Colonic mucosa (tissue), 4 donors: Measurements from ENCODE around the gene PPARA. TPM values are rescaled to one million over a fixed set of nuclear protein-coding genes. Genes with fewer than 3 reads are reported as not detected.
A peak's percentile ranks its signal among the peaks of the same experiment; 100 is the strongest.

ENCODE experiments used
- DNase-seq: peaks from one replicate; pipeline ENCODE4 v3.0.0-alpha.2; 2020
- H3K27ac ChIP-seq: fragments of 200-600 bp; one replicate; pipeline ENCODE4 v1.8.0; 2021
- H3K27me3 ChIP-seq: fragments of 200-600 bp; one replicate; pipeline ENCODE4 v1.8.0; 2021
- H3K36me3 ChIP-seq: fragments of 200-600 bp; one replicate; pipeline ENCODE4 v1.8.0; 2021
- H3K4me1 ChIP-seq: fragments of 200-600 bp; one replicate; pipeline ENCODE4 v1.8.0; 2021; ENCODE audit warnings: mild to moderate bottlenecking
- H3K4me3 ChIP-seq: fragments of 200-600 bp; one replicate; pipeline ENCODE4 v1.8.0; 2021
- H3K9ac ChIP-seq, 2 donors: one replicate each; pipeline ENCODE4 v1.7.0; 2013; ENCODE audit warnings: control low read depth in 2 of 2, low read depth in 2 of 2, low read length in 2 of 2
- H3K9me3 ChIP-seq: fragments of 200-600 bp; one replicate; pipeline ENCODE4 v1.8.0; 2021
- intact Hi-C: fragments of 100-400 bp; cut with DNase I; formaldehyde crosslinking; loops from one replicate; pipeline ENCODE4 v1.14.1; 2022
- total RNA-seq, 2 donors: library from RNA; stranded (reverse); fragmentation: NEBNext Ultra II Directional in 1 of 2; extraction: Animal tissue kit (Norgen Biotek cat#: 25700) in 1 of 2; gene quantifications; one replicate each; pipeline ENCODE4 v1.2.1, GENCODE V29; 2021
- TF ChIP-seq, protein P1 (sequence below): fragments of 200-600 bp; IDR thresholded peaks from one replicate; pipeline ENCODE4 v1.8.0; 2022; ENCODE audit warnings: antibody characterized with exemption, mild to moderate bottlenecking
- donor health status: healthy.
- donor health status: DM: no; HTN: no; CAD: no.
- donor health status: DM: no; HTN: no; CAD: no.

The PPARA gene
- total RNA-seq, 2 donors from 2014 or later: 59.8 to 74.8 TPM

DNA sequence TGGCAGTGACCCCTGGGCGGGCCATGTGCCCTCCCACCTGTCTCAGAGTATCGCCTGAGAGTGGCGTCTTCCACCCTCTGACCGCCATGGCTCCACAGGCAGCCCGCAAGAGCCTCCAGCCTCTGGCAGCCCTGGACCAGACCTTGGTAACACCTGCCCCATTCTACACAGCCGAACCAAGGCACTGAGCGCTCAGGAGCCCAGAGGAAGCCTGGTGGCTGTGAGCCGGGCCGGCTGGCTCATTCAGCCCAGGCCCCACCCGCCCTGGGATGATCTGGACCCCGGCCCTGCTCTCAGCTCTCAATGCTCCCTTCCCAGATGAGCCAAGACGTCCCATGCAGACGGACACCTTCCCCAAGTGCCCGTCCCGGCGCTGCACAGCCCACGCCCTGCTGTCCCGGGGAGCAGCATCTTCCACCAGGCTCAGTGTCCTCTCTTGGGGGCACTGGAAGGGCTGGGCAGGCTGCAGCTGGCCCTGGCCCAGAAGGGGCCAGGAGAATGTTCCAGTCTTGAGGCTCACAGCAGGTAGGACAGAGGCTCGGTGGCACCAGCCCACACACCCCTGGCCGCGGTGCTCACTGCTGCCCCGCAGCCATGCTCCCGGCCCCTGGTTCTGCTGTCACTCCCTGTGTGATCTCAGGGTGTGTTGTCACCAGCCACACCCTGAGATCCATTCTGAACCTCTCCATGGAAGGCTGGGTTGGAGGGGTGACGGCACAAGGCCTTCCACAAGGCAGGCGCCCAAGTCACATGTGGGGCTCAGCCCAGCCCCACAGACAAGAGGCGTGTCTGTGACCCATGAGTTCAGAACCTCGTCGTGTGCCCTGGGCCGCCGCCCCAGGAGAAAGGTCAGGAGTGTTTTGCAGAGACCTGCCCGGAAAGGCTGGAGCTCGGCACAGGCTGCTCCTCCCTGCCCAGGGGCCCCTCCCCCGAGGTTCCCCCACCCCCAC lies 24.2 kb upstream of the PPARA start:
- TF ChIP-seq, protein P1, sequence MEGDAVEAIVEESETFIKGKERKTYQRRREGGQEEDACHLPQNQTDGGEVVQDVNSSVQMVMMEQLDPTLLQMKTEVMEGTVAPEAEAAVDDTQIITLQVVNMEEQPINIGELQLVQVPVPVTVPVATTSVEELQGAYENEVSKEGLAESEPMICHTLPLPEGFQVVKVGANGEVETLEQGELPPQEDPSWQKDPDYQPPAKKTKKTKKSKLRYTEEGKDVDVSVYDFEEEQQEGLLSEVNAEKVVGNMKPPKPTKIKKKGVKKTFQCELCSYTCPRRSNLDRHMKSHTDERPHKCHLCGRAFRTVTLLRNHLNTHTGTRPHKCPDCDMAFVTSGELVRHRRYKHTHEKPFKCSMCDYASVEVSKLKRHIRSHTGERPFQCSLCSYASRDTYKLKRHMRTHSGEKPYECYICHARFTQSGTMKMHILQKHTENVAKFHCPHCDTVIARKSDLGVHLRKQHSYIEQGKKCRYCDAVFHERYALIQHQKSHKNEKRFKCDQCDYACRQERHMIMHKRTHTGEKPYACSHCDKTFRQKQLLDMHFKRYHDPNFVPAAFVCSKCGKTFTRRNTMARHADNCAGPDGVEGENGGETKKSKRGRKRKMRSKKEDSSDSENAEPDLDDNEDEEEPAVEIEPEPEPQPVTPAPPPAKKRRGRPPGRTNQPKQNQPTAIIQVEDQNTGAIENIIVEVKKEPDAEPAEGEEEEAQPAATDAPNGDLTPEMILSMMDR: no peak
- intact Hi-C loops: loop anchor here (10.0 kb wide), 1 partner anchor 119 kb away; no protein-coding TSS in a partner anchor
- DNase-seq: peak; percentile 81
- Histone ChIP-seq H3K27me3 (no peaks in the 10 kb centered on the region), H3K9me3 (no peaks in the 10 kb centered on the region), H3K27ac (peak overlapping the region; percentile 30), H3K9ac (peak overlapping the region in 1 of 2 donors; percentile 71), H3K36me3 (no peaks in the 10 kb centered on the region), H3K4me1 (peaks cover 4% of the 10 kb centered on the region), H3K4me3 (no peak overlapping the region)

DNA sequence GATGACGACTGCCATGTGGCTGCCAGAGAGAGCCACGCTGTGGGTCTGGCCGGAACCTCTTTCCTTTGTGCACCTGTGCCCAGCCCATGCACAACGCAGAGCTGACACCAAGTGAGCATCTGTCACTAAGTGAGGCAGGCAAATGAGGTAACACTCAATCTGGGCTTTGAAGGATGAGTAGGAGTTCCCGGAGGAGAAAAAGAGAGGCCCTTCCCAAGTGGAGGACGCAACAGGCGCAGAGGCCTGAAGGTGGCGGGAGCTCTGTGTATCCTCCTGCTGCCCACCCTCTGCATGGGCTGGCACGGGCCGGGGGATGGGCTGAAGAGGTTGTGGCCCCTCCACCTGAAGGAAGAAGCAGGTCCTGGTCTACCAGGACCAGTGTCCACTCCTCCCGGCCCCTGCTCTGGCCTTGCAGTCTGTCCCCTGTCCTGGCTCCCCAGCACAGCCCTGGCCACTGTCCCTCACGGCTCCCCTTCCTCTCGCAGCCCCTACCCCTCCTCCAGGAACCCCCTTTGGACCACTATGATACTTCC lies 23.4 kb upstream of the PPARA start:
- Histone ChIP-seq H3K36me3 (no peaks in the 10 kb centered on the region), H3K4me1 (peaks cover 4% of the 10 kb centered on the region), H3K9me3 (no peaks in the 10 kb centered on the region), H3K4me3 (no peak overlapping the region), H3K27ac (no peak overlapping the region), H3K9ac (no peak overlapping the region), H3K27me3 (no peaks in the 10 kb centered on the region)
- DNase-seq: no peak
- TF ChIP-seq, protein P1: no peak
- intact Hi-C loops: loop anchor here (10.0 kb wide), 1 partner anchor 118 kb away; no protein-coding TSS in a partner anchor

DNA sequence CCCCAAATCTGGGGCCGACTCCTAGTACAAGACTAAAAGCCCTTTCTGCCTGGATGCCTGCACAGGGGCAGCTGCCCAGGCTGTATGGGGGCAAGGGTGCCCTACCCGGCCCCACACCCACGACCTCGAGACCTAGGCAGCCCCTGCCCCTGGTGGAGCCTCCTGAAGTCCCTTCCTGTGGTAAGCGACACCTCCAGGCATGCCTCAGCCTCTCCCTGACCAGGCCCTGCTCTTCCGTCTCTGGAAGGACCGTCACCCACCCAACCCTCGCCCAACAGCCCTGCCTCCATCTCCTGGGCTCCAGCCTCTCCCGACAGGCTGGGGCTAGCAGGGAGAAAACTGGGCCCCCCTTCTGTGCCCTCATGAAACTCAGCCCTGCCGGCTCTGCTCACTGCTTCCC lies 22.8 kb upstream of the PPARA start:
- no peak overlapping the region for H3K27ac ChIP-seq
- TF ChIP-seq, protein P1: no peak
- DNase-seq: no peak
- no peaks in the 10 kb centered on the region for H3K36me3 ChIP-seq
- no peaks in the 10 kb centered on the region for H3K9me3 ChIP-seq
- intact Hi-C loops: loop anchor here (10.0 kb wide), 1 partner anchor 117 kb away; no protein-coding TSS in a partner anchor
- no peak overlapping the region for H3K4me3 ChIP-seq
- peaks cover 4% of the 10 kb centered on the region for H3K4me1 ChIP-seq
- H3K27me3 ChIP-seq: no peaks in the 10 kb centered on the region
- no peak overlapping the region for H3K9ac ChIP-seq

DNA sequence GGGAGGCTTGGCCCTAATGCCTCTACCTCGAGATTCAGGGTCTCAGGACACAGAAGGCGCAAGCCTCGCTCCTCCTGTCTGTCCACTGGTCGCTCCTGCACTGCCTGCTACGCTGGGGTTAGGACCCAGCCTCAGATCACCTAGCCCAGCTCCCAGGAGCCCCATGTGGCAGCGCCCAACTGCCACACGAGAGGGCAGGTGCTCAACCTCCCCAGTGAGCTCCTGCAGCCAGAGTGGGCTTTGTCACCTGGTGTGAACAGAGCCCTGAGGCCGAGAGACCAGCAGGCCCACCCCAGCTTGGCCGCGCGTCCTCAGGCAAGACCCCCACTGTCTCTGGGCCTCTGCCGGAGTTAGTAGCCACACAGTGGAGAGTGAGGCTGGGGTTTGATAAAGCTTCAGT lies 21.7 kb upstream of the PPARA start:
- TF ChIP-seq, protein P1: no peak
- peaks cover 4% of the 10 kb centered on the region for H3K4me1 ChIP-seq
- DNase-seq: no peak
- intact Hi-C loops: loop anchor here (10.0 kb wide), 1 partner anchor 116 kb away; no protein-coding TSS in a partner anchor
- no peaks in the 10 kb centered on the region for H3K9me3 ChIP-seq
- H3K27me3 ChIP-seq: no peaks in the 10 kb centered on the region
- H3K4me3 ChIP-seq: no peak overlapping the region
- H3K36me3 ChIP-seq: no peaks in the 10 kb centered on the region
- H3K9ac ChIP-seq: no peak overlapping the region
- H3K27ac ChIP-seq: no peak overlapping the region

DNA sequence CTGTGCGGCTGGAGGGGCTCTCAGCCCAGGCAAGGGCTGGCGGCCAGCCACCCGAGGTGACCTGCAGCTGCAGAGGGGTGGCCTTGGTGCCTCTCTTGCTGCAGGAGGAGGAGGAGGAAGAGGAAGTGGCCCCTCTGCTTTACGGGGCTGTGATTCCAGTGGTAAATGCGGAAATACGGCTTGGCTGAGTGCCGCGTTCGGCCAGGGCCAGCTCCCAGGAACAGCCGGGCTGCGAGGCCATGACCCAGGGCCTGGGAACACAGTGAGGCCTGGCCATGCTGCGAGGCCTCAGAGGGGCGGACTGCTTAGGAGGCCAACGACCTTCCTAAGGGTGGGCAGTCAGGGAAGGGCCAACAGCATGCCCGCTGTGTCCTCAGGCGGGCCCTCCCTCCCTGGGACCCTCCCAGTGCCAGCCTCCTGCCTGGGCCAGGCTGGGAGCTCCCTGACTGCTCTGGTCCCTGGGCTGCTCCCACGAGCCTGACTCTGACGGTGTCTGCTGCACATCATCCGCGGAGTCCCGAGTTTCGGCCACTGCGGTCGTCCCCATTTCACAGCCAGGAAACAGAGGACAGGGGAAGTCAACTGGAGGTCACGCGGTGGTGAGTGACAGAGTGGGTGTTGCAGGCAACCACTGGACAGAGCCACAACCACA lies 20.8 kb upstream of the PPARA start:
- DNase-seq: no peak
- H3K27me3 ChIP-seq: no peaks in the 10 kb centered on the region
- peaks cover 4% of the 10 kb centered on the region for H3K4me1 ChIP-seq
- no peak overlapping the region for H3K4me3 ChIP-seq
- peak overlapping the region; percentile 17 for H3K27ac ChIP-seq
- no peaks in the 10 kb centered on the region for H3K36me3 ChIP-seq
- TF ChIP-seq, protein P1: no peak
- no peaks in the 10 kb centered on the region for H3K9me3 ChIP-seq
- intact Hi-C loops: loop anchor here (10.0 kb wide), 1 partner anchor 115 kb away; no protein-coding TSS in a partner anchor
- H3K9ac ChIP-seq: peak overlapping the region in 1 of 2 donors; percentile 26
